HG03025 (cell line): ENCODE data around the gene SORD.
"Not testable (repeated sequence)": the region's sequence is repeated elsewhere in the genome, so short reads cannot be mapped to it uniquely, and the experiment has no call there.

Source experiments
- ATAC-seq: cut with Tn5 transposase; IDR thresholded peaks from one replicate; pipeline ENCODE4 v1.9.1; 2021; ENCODE audit warnings: mild to moderate bottlenecking, moderate library complexity; ENCODE audit not compliant: unreplicated experiment, low FRiP score

The SORD gene

GRCh38 chr15:45058690-45059675 lies 36.0 kb downstream of the SORD start:
- not testable (repeated sequence) for ATAC-seq

- ATAC-seq = not testable (repeated sequence)
These were observed 39.3 kb downstream of the SORD start for GRCh38 chr15:45062301-45062700.

DNA sequence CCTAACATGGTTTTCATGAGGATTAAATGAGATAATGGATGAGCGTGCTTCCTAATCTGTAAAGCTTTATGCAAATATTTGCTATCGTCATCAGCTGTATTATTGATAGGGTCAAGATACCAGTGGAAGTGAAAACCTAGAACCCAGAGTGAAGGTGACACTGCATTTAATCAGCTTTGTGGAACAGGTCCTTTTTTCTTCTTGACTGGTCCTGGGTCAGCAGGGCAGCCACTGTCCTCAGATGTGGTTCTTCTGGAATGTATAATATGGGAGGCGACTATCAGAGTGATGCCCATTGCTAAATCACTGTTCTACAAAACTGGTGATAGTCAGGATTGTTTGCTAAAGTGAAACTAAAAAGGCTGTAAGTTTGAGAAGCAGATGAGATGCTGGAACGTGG lies 41.4 kb downstream of the SORD start:
- ATAC-seq = no peak

GRCh38 chr15:45069942-45070360 lies 47.0 kb downstream of the SORD start:
- not testable (repeated sequence) for ATAC-seq

GRCh38 chr15:45073602-45074001 lies 50.6 kb downstream of the SORD start:
- not testable (repeated sequence) for ATAC-seq

- ATAC-seq = not testable (repeated sequence)
These were observed 52.7 kb downstream of the SORD start for GRCh38 chr15:45075440-45076320.

- ATAC-seq = not testable (repeated sequence)
These were observed 54.4 kb downstream of the SORD start for GRCh38 chr15:45077391-45077790.

GRCh38 chr15:45079201-45079600 lies 56.2 kb downstream of the SORD start:
- ATAC-seq = not testable (repeated sequence)

DNA sequence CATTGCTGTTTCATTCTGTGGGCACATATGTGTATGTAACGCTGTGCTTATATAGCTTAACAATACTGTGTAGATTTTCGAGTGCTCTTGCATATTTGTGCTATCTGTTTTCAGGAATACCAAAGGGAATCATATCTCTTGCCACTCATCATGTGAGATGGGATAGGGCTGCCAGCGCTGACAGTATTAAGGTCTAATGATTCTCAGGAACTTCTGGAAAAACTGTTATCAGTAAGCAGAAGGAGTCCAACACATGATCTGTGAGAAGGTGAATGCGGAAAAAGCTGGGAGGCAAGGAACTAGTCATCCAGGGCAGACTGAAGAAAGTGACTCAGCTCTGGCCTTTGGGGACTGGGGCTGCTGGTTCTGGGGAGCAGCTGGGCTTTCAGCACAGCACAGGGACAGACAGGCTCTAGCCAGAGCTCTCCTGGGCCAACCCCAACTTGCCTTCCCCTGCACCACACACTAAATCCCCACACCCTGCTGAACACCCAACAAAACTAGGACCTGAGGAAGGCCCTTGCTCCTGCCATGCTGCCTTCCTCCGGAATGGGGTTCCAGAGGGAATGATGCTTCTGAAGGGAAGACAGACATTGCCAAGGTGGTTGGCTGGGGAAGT lies 56.7 kb downstream of the SORD start:
- ATAC-seq = not testable (repeated sequence)

DNA sequence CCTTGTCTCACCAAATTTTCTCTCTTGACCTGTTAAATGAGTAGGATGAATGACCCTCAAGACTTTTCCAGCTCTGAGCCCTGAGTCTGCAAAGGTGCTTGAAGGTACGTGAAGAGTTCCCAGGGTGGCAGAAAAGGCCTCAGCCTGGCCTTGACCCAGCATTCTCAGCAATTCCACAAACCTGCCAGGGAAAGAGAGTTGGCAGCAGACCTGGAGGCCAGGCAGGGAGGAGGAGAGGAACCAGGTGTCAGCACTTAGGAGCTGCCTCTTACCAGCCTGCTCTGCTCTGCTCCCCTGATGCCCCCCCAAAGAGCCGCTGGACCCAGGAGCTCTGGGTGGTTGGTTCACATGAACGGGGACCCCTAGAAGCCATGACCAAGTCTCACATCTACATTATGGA lies 57.6 kb downstream of the SORD start:
- not testable (repeated sequence) for ATAC-seq

- not testable (repeated sequence) for ATAC-seq
These were observed 59.4 kb downstream of the SORD start for GRCh38 chr15:45082412-45082811.

DNA sequence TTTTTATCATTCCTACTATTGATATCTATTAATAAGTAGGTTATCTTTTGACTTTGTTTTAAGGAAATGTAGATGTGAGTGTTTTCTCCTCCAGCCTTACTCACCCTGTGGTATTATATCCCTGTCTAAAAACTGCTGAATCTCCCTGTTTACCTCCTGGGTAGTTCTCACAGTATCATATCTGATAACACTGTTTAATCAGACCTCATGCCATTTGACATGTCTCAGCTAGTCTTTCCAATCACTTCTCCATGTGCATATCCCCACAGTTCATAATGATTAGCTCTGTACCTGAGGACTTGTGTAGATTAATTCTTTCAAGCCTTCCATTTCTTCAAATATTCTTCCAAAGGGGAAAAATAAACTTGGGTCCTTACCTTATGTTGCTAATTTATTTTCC lies 60.2 kb downstream of the SORD start:
- ATAC-seq = no peak

- ATAC-seq = no peak
These were observed 61.2 kb downstream of the SORD start for GRCh38 chr15:45084163-45084562.

DNA sequence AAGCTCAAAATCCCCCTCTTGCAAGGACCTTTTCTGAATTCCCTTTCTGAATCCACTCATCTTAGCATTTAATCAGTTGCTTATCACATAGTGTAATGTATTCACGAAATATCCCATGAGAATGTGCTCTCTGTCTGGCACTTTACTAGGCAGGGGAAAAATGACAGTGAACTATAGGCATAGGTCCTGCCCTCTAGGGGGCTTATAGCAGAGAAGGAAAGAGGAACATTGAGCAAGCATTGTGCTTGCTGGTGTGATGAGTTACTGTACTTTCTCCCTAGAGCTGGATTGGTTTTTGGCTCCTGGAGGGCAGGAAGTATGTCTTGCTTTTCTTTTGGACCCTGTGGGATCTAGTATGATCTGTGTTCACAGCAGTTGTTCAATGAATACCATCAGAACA lies 64.5 kb downstream of the SORD start:
- no peak for ATAC-seq

- no peak for ATAC-seq
These were observed 66.1 kb downstream of the SORD start for GRCh38 chr15:45088801-45089711.

DNA sequence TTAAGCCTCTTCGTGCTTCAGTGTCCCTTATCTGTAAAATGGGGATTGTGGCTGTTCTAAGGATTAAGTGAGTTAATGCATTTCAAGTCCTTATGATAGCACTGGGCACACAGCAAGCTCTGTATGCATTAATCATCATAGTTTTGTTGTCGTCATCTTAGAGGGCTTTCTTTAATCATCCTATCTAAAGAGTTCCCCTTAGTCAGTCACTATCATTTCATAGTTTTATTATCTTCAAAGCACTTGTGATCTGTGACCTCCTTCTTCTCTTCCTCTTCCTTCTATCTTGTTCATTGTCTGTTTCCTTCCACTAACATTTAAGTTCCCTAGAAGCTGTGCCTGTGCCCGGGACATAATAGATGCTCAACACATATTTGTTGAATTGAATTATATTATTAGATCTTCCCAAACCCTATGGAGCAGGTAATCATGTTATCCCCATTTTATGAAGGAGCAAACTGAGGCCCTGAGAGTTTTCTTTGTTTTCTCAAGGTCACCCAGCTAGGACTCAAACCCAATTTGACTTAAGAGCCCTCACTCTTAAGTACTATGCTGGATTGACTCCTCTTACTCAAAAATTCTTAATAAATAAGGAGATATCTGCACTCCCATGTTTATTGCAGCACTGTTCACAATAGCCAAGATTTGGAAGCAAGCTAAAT lies 66.8 kb downstream of the SORD start:
- ATAC-seq = no peak

DNA sequence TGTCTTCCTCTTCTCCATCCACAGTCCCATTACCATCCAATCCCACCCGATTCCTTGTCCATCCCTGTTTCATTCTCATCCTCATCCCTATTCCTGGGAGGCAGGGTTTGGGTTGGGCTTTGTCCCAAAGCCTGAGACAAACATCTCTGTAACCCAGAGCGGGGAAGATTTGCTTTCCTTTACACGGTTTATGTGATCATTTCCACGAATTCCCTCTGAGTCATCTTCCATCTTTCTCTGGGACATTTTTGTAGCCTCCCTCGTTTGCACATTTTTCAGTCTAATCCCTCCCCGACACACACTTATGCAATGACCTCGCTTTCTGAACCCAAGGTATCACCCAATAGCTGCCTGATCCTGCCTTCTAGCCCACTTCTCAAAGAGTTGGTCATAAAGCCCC lies 68.2 kb downstream of the SORD start:
- no peak for ATAC-seq

DNA sequence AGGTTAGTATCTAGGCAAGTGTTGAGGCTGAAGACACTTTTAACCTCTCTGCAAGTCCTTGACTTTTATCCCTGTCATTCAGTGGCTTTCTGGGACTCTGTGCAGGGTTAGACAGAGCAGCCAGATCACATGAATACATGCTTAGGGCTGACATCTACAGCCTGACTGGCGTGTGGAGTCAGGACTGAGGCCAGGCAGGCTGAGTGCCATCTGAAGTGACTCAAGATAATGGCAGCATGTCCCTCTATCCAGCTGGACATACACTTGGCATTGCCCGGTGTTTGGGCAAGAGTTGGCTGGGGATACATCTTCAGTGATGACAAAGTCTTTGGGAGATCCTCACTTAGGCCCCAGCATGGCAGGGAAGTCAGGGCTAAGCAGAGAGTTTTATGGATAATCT lies 68.6 kb downstream of the SORD start:
- ATAC-seq = no peak

GRCh38 chr15:45093013-45093412 lies 70.0 kb downstream of the SORD start:
- ATAC-seq = no peak
